MG63 (cell line): Measurements from ENCODE around the gene PAPPA2. TPM values are rescaled to one million over a fixed set of nuclear protein-coding genes. Genes with fewer than 3 reads are reported as not detected.
"Not testable (repeated sequence)": the region's sequence is repeated elsewhere in the genome, so short reads cannot be mapped to it uniquely, and the experiment has no call there.

Experiments
- DNase-seq: peaks from one replicate; pipeline ENCODE4 v3.0.0-alpha.2; 2020
- H3K27me3 ChIP-seq: fragments of 250-450 bp; sonication (Bioruptor Pico); 2 replicates; pipeline ENCODE4 v1.5.1; 2020; ENCODE audit warnings: mild to moderate bottlenecking, moderate library complexity
- H3K36me3 ChIP-seq: fragments of 250-450 bp; sonication (Bioruptor Pico); 2 replicates; pipeline ENCODE4 v1.5.1; 2020; ENCODE audit warnings: mild to moderate bottlenecking, moderate library complexity
- H3K4me3 ChIP-seq: fragments of 250-450 bp; sonication (Bioruptor Pico); 2 replicates; pipeline ENCODE4 v1.5.1; 2020; ENCODE audit warnings: mild to moderate bottlenecking, moderate library complexity
- H3K9me3 ChIP-seq: fragments of 250-450 bp; sonication (Bioruptor Pico); 2 replicates; pipeline ENCODE4 v1.5.1; 2020; ENCODE audit warnings: mild to moderate bottlenecking, moderate library complexity
- total RNA-seq: library from RNA; depleted of rRNA; stranded (reverse); fragments of >200 nt; shearing (Covaris generic); gene quantifications from 2 replicates; pipeline ENCODE4 v1.2.3, GENCODE V29; 2014; ENCODE audit warnings: low replicate concordance

PAPPA2 gene
- total RNA-seq, 1 experiment from 2014 or later = 0.53 TPM

DNA sequence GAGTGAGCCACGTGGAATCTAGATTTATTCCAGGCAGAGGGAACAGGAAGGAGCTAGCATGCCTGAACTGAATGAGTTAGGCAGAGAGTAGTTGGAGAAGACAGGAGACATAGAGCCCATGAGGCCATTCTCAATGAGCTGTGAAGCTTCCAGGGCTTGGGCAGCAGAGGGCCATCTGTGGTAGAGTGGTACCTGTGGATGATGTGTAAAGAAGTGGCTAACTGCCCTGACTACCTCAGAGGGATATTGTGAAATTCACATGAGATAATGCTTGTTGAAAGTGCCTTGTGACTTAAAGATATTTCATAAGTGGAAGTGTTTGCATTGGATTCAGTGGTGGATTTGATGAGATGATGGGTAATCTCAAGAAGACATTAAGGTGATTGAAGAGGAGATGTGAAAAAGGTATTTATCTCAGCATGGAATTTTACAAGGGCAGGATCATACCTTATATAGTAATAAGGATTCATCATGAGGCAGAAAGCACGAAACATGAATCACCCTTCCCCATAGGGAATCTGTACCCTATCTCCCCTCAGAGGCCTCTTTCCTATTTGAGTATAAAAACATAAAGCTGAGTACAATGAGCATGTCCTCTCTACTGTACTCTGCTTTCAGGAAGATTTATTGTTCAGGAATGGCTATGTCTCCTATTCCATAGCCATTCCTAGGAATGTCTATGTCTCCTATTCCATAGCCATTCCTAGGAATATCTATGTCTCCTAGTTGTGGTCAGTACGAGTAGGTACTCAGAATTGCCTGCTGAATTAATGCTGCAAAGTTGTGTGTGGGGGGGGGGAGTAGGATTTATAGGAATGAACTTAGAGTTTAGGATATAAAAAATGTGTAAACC, 146.8 kb downstream of the PAPPA2 start:
- no peak for DNase-seq
- H3K9me3 ChIP-seq = no peaks in the 10 kb centered on the region
- no peaks in the 10 kb centered on the region for H3K36me3 ChIP-seq
- no peak overlapping the region for H3K4me3 ChIP-seq
- no peaks in the 10 kb centered on the region for H3K27me3 ChIP-seq

GRCh38 chr1:176612791-176613190, 149.8 kb downstream of the PAPPA2 start:
- Histone ChIP-seq H3K9me3 (no peaks in the 10 kb centered on the region), H3K27me3 (no peaks in the 10 kb centered on the region), H3K4me3 (no peak overlapping the region), H3K36me3 (no peaks in the 10 kb centered on the region)
- no peak for DNase-seq

GRCh38 chr1:176617881-176618280, 154.9 kb downstream of the PAPPA2 start:
- no peak for DNase-seq
- Histone ChIP-seq H3K36me3 (no peaks in the 10 kb centered on the region), H3K27me3 (no peaks in the 10 kb centered on the region), H3K9me3 (no peaks in the 10 kb centered on the region), H3K4me3 (no peak overlapping the region)

GRCh38 chr1:176619261-176619660, 156.3 kb downstream of the PAPPA2 start:
- Histone ChIP-seq H3K4me3 (no peak overlapping the region), H3K9me3 (no peaks in the 10 kb centered on the region), H3K27me3 (no peaks in the 10 kb centered on the region), H3K36me3 (no peaks in the 10 kb centered on the region)
- no peak for DNase-seq

- no peaks in the 10 kb centered on the region for H3K27me3 ChIP-seq
- DNase-seq = no peak
- no peak overlapping the region for H3K4me3 ChIP-seq
- no peaks in the 10 kb centered on the region for H3K36me3 ChIP-seq
- no peaks in the 10 kb centered on the region for H3K9me3 ChIP-seq
These were observed 162.4 kb downstream of the PAPPA2 start for GRCh38 chr1:176625365-176625764.

GRCh38 chr1:176626572-176627061, 163.6 kb downstream of the PAPPA2 start:
- no peak for DNase-seq
- H3K36me3 ChIP-seq = no peaks in the 10 kb centered on the region
- no peak overlapping the region for H3K4me3 ChIP-seq
- no peaks in the 10 kb centered on the region for H3K9me3 ChIP-seq
- H3K27me3 ChIP-seq = no peaks in the 10 kb centered on the region; the same call in 1 of the 2 replicates

DNA sequence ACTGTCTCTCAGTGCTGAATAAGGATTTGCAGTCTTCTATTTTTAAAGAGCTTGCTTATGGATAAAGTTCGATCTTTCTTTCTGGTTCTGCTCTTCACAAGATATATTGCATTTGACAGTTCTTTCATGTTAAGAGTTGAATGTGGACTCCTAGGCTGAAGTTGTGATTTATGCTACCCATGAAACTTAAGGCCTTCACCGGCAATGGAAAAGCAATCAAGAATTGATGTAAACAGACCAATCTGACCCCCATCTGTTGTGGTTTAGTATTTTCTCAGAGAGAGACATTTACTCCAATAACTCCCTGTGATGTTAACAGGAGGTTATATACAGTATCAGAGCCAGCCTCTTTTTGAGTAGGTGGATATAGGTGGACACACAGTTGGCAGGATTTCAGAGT, 165.8 kb downstream of the PAPPA2 start:
- Histone ChIP-seq H3K9me3 (no peaks in the 10 kb centered on the region), H3K36me3 (no peaks in the 10 kb centered on the region), H3K27me3 (no peaks in the 10 kb centered on the region; the same call in 1 of the 2 replicates), H3K4me3 (no peak overlapping the region)
- DNase-seq = no peak

DNA sequence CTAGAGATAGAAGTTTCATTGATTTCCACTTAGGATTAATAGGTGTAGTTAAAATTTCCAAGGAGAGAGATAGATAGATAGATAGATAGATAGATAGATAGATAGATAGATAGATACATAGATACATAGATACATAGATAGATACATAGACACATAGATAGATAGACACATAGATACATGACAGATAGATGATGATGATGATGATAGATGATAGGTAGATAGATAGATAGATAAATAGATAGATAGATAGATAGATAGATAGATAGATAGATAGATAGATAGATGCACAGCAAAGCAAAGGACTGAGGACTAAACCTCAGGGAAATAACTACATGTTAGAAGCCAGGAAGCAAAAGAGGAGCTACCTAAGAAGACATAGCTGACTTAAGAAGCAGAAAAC, 171.8 kb downstream of the PAPPA2 start:
- DNase-seq, H3K9me3 ChIP-seq, H3K36me3 ChIP-seq, H3K4me3 ChIP-seq, H3K27me3 ChIP-seq: not testable (repeated sequence)

DNA sequence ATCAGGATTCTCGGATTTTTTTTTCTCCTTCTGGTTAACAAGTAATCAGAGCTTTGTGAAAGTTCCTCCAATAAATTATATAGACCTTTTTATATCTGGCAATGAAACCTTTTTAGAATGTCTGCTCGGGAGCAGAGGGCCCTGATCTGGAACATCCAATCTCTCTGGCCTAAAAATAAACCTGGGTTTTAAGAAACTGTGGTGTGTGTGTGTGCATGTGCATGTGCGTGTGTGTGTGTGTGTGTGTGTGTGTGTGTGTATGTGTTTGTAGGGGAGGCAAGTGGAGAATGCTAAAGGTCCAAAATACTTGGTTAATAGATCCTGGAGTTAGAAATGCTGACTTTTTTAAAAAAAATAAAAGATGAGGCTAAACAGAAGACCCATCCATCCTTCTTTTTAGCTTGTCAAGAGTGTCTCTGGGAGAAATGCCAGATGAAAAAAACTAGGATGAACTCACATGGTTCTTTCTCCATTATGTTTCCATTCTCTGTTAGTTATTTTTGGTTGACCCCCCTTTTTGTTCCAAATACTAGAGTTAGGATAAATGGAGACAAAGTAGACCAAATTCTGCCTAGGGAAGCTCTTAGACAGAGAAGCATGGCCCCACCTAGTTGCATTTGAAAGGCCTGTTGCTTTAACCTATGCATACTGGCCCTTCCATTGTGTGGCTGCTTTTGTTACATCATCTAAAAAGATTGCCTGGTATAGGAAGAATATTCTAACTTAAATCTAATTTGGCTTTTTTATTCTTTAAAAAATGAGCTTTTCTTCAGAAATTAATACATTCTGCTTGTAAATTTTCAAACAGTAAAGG, 175.9 kb downstream of the PAPPA2 start:
- H3K36me3 ChIP-seq = no peaks in the 10 kb centered on the region
- H3K4me3 ChIP-seq = no peak overlapping the region
- no peak for DNase-seq
- H3K9me3 ChIP-seq = no peaks in the 10 kb centered on the region
- no peaks in the 10 kb centered on the region for H3K27me3 ChIP-seq

DNA sequence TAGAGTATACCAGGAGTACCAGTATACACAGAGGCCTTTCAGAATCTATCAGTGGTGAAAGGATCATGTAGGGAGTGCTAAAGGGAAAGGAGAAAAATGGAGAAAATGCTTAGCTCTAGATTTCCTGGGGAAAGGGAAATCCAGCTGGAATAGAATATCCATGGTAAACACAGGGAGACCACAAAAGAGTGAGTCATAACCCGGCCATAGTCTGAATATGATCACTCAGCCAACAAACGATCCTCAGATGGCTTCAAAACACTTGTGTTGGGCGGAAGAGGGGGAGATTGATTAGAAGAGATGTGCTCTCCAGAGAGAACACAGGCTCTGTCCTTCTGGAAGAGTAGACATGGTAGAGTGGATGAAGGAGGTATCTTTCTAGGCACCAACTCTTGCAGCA, 180.6 kb downstream of the PAPPA2 start:
- H3K36me3 ChIP-seq = no peaks in the 10 kb centered on the region
- H3K9me3 ChIP-seq = 0 out of 2 replicates have a peak, but pooled peaks cover 2% of the 10 kb centered on the region
- peak; percentile 53 for DNase-seq
- no peaks in the 10 kb centered on the region for H3K27me3 ChIP-seq
- H3K4me3 ChIP-seq = no peak overlapping the region

GRCh38 chr1:176648556-176648955, 185.6 kb downstream of the PAPPA2 start:
- Histone ChIP-seq H3K27me3 (no peaks in the 10 kb centered on the region), H3K36me3 (no peaks in the 10 kb centered on the region), H3K9me3 (0 out of 2 replicates have a peak, but pooled peaks cover 4% of the 10 kb centered on the region), H3K4me3 (no peak overlapping the region)
- DNase-seq = no peak

- Histone ChIP-seq H3K36me3 (no peaks in the 10 kb centered on the region), H3K9me3 (no peaks in the 10 kb centered on the region), H3K4me3 (no peak overlapping the region), H3K27me3 (no peaks in the 10 kb centered on the region)
- peak; percentile 78 for DNase-seq
These were observed 193.5 kb downstream of the PAPPA2 start for GRCh38 chr1:176656257-176656995.

DNA sequence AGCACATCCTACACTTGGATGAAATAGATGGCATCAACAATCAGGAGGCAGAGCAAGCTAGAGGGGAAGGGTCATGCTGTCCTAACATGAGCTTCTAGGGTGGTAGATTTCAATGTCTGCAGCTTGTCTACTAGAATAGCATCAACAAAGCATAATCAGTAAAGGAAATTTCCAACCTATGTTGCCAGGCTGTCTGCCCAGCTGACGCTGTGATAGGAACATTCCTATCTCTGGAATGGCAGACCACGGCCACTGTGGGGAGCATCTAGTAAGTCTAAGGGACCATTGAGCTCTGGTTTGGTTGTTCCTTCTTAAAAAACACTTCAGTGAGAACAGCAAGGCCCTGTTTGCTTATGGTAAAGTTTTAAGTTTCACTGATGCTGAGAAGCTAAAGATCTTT, 206.8 kb downstream of the PAPPA2 start:
- DNase-seq = no peak
- no peak overlapping the region for H3K4me3 ChIP-seq
- H3K9me3 ChIP-seq = no peaks in the 10 kb centered on the region
- H3K36me3 ChIP-seq = no peaks in the 10 kb centered on the region
- H3K27me3 ChIP-seq = no peaks in the 10 kb centered on the region

GRCh38 chr1:176670853-176671252, 207.9 kb downstream of the PAPPA2 start:
- Histone ChIP-seq H3K4me3 (no peak overlapping the region), H3K27me3 (no peaks in the 10 kb centered on the region), H3K36me3 (no peaks in the 10 kb centered on the region), H3K9me3 (no peaks in the 10 kb centered on the region)
- DNase-seq = no peak

DNA sequence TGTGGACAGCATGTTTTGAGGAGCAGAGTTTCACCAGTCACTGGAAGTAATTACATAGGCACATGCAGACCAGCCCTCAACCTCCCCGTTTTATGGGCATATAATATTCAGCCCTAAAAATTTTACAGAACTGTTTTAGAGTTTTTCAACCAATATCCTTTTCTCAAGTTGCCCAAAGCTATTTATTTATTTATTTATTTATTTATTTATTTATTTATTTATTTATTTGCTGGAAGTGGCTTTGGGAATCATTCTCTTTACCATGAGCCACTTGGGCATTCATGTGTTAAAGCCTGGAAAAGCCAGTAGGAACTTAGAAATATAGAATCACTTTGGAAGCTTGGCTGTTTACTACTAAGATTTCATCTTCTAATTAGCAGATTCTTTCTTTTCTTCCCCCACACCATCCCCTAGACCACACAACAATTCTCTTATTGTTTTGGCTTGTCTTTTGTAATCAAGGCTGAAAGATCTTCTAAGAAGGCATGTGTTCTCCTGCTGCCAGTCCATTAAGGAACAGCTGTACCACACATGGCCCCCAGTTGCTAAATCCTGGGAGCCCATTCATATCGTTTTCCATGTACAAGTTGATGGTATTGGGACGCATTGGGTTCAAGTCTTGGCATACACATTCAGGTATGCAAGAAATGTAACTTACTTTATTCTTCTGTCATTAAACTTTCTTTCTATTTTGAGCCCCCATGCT, 220.0 kb downstream of the PAPPA2 start:
- no peak for DNase-seq
- Histone ChIP-seq H3K27me3 (peaks cover 4% of the 10 kb centered on the region; the same call in 1 of the 2 replicates), H3K36me3 (no peaks in the 10 kb centered on the region), H3K4me3 (no peak overlapping the region), H3K9me3 (no peaks in the 10 kb centered on the region)
